Adrenal gland (tissue), 12 donors: ENCODE data around the gene AGBL4. TPM values are rescaled to one million over a fixed set of nuclear protein-coding genes. Genes with fewer than 3 reads are reported as not detected.

ENCODE experiments used
- DNase-seq, 7 donors: peaks; one replicate each; pipeline ENCODE4 v3.0.0-alpha.2; 2019 to 2020
- H3K27ac ChIP-seq, 5 donors: fragments of 200-600 bp; sonication (generic) in 4 of 5; 1 replicate in 3 of 5; 2 replicates in 2 of 5; pipeline versions ENCODE4 v1.5.1 to v1.8.0; 2016 to 2020; ENCODE audit warnings: mild to moderate bottlenecking in 1 of 5
- H3K27me3 ChIP-seq: fragments of 200-600 bp; 2 replicates; pipeline ENCODE4 v1.8.0; 2021
- H3K36me3 ChIP-seq, 2 donors: fragments of 200-600 bp; replicated peaks in 1 of 2; 1 replicate in 1 of 2; 2 replicates in 1 of 2; pipeline versions ENCODE4 v1.5.1 to v1.8.0; 2018 to 2022
- H3K4me1 ChIP-seq, 2 donors: fragments of 200-600 bp; replicated peaks in 1 of 2; 1 replicate in 1 of 2; 2 replicates in 1 of 2; pipeline versions ENCODE4 v1.5.1 to v1.8.0; 2018 to 2021
- H3K4me3 ChIP-seq, 4 donors: fragments of 200-600 bp; sonication (generic) in 3 of 4; one replicate each; pipeline ENCODE4 v1.5.1; 2016 to 2018
- H3K9me3 ChIP-seq, 3 donors: fragments of 200-600 bp; sonication (generic) in 1 of 3; replicated peaks in 1 of 3; 1 replicate in 2 of 3; 2 replicates in 1 of 3; pipeline versions ENCODE4 v1.5.1 to v1.8.0; 2016 to 2021
- POLR2A ChIP-seq, 2 donors: fragments of 450-650 bp; IDR thresholded peaks; one replicate each; pipeline ENCODE4 v1.6.1; 2017; ENCODE audit warnings: antibody characterized with exemption in 2 of 2, mild to moderate bottlenecking in 2 of 2, moderate library complexity in 1 of 2
- WGBS, 4 donors: extraction: QIAGEN DNeasy Blood & Tissue Kit in 2 of 4; methylation state at CpG; one replicate each; pipeline versions ENCODE4 v1.1.5 to v1.1.7; 2013 to 2017; 5-methylcytosine and 5-hydroxymethylcytosine counted together
- intact Hi-C, 2 donors: fragments of 100-400 bp; cut with DNase I; formaldehyde crosslinking; loops; one replicate each; pipeline versions ENCODE4 v1.14.1 to v1.15.0; 2022 to 2023
- polyA plus RNA-seq, 3 donors: library from polyadenylated mRNA; stranded (reverse); fragments of 200-250 nt in 2 of 3; fragments of 350-450 nt in 1 of 3; fragmentation: Illumina TruSeq in 1 of 3; extraction: RNeasy Lipid Tissue Mini Kit (QIAGEN cat#74804) in 1 of 3; gene quantifications; one replicate each; pipeline ENCODE4 v1.2.3, GENCODE V29; 2013 to 2014
- total RNA-seq, 9 donors: library from RNA; depleted of rRNA in 4 of 9; stranded (reverse); fragments of >200 nt in 4 of 9; fragments of 120-200 nt in 1 of 9; fragmentation: NEBNext Ultra II Directional in 1 of 9; extraction: Animal tissue kit (Norgen Biotek cat#: 25700) in 1 of 9; gene quantifications; one replicate each; pipeline versions ENCODE4 v1.1.0 to v1.2.4, GENCODE V29; 2013 to 2023
- TF ChIP-seq, protein P1 (sequence below), 6 experiments: fragments of 450-650 bp in 4 of 6; fragments of 200-600 bp in 2 of 6; sonication (generic) in 1 of 6; IDR thresholded peaks; 1 replicate in 5 of 6; 2 replicates in 1 of 6; pipeline versions ENCODE4 v1.5.1 to v1.8.0; 2016 to 2021; ENCODE audit warnings: antibody characterized with exemption in 6 of 6, mild to moderate bottlenecking in 2 of 6, moderate library complexity in 1 of 6
- donor health status: healthy with polysubstance abuse.
- donor health status: Bipolar disorder and iron deficiency.
- donor health status: DM: yes; HTN: yes; CAD: no.
- donor health status: DM: no; HTN: no; CAD: no.
- donor health status: DM: no; HTN: no; CAD: no.
- donor health status: DM: yes; HTN: yes; CAD: no.

Gene AGBL4
- total and polyA plus RNA-seq, 12 donors, result 0.10 to 1.9 (median 0.80) TPM; not detected in 2

DNA sequence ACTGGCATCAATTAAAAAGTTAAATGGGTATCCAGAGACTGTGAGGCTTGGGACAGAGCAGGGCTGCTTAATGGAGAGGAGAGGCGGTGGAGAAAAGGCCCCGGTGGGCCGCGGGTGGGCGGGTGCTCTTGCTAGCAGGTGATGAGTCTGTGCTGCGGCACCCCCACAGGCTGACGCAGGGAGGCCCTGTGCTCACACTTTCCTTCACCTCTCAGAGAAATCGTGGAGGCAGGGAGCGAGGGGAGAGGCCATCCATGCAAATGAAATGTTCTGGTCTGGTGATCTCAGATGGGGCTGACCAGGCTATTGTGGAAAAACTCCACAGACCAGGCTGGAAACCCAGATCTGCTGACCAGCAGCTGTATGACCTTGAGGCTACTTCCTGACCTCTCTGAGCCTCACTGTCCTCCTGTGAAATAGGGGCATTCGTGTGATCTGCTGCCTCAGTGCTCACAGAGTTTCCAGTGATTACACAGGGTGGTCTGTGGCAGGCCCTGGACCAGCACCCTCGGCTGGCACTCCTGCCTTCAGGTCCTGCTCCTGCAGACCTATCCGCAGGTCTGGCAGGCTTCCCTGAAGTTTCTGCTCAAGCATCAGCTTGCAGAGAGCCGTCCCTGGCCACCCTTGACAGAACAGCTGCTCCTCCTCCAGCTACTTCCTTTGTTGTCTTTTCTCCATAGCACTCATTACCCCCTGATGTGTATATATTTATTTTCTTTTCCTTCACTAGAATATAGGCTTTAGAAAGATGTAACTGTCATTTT, 1336.3 kb downstream of the AGBL4 start:
- no peak overlapping the region for H3K4me3 ChIP-seq
- TF ChIP-seq, protein P1, sequence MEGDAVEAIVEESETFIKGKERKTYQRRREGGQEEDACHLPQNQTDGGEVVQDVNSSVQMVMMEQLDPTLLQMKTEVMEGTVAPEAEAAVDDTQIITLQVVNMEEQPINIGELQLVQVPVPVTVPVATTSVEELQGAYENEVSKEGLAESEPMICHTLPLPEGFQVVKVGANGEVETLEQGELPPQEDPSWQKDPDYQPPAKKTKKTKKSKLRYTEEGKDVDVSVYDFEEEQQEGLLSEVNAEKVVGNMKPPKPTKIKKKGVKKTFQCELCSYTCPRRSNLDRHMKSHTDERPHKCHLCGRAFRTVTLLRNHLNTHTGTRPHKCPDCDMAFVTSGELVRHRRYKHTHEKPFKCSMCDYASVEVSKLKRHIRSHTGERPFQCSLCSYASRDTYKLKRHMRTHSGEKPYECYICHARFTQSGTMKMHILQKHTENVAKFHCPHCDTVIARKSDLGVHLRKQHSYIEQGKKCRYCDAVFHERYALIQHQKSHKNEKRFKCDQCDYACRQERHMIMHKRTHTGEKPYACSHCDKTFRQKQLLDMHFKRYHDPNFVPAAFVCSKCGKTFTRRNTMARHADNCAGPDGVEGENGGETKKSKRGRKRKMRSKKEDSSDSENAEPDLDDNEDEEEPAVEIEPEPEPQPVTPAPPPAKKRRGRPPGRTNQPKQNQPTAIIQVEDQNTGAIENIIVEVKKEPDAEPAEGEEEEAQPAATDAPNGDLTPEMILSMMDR (IDR thresholded peaks at IDR 0.05), result no peak
- TF ChIP-seq POLR2A (IDR thresholded peaks at IDR 0.05), result no peak
- H3K27me3 ChIP-seq, result no peaks in the 10 kb centered on the region
- intact Hi-C loops, result no loop called here
- no peaks in the 10 kb centered on the region for H3K36me3 ChIP-seq
- no peak overlapping the region for H3K27ac ChIP-seq
- no peaks in the 10 kb centered on the region for H3K9me3 ChIP-seq
- 70 to 80% (median 72%) methylated on average over 13 of the region's 13 CpGs for WGBS, 4 donors
- peak in 1 of 7 donors; percentile 54 for DNase-seq
- no peaks in the 10 kb centered on the region for H3K4me1 ChIP-seq

DNA sequence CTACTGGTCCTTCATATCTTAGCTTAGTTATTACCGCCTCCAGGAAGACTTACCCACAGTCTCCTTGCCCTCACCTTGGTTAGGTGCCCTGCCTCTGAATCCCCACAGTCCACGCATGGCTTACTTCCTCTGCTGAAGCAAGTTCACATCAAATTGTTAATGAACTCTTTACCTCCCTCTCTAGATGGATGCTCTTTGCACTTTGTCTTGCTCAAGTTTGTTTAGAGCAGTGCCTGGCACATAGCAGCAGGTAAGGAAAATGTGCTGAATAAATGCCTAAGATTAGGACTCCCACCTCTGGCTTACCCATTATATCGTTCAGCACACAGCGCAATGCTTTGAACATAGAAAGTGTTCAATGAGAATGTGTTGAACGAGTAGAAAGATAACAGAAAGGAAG, 1337.6 kb downstream of the AGBL4 start:
- Histone ChIP-seq H3K9me3 (no peaks in the 10 kb centered on the region), H3K4me3 (no peak overlapping the region), H3K36me3 (no peaks in the 10 kb centered on the region), H3K27me3 (no peaks in the 10 kb centered on the region), H3K27ac (no peak overlapping the region), H3K4me1 (peaks cover 3 to 4% of the 10 kb centered on the region in 2 donors)
- intact Hi-C loops, result no loop called here
- WGBS, 4 donors, result 89 to 94% (median 92%) methylated on average over 5 of the region's 5 CpGs
- no peak for DNase-seq
- TF ChIP-seq POLR2A (IDR thresholded peaks at IDR 0.05), result no peak
- TF ChIP-seq, protein P1 (IDR thresholded peaks at IDR 0.05), result no peak

DNA sequence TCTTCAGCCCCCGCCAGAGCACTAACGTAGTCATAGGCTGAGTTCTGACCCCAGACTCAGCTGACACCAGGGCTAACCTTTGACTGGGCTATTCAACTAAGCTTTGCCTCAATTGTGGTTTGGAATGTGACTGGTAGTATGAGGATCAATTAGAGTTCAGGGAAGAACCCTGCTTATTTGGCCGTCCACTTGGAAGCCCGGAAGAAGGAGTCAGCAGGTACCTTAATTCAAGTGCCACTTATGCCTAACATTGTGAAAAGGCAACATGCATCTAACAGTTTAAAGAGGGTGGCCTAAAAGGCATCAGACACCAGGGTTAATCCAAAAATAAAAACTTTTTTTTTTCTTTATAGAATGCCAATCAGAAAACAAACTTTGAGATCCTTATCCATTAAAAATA, 1339.4 kb downstream of the AGBL4 start:
- Histone ChIP-seq H3K9me3 (no peaks in the 10 kb centered on the region), H3K4me1 (peaks cover 19% of the 10 kb centered on the region in 2 donors), H3K36me3 (no peaks in the 10 kb centered on the region), H3K27ac (peak overlapping the region in 1 of 5 donors; percentile 27), H3K4me3 (no peak overlapping the region), H3K27me3 (no peaks in the 10 kb centered on the region)
- intact Hi-C loops, result no loop called here
- TF ChIP-seq, protein P1 (IDR thresholded peaks at IDR 0.05), result no peak
- TF ChIP-seq POLR2A (IDR thresholded peaks at IDR 0.05), result no peak
- DNase-seq, result no peak
- 88 to 99% (median 95%) methylated on average over 4 of the region's 4 CpGs for WGBS, 4 donors

DNA sequence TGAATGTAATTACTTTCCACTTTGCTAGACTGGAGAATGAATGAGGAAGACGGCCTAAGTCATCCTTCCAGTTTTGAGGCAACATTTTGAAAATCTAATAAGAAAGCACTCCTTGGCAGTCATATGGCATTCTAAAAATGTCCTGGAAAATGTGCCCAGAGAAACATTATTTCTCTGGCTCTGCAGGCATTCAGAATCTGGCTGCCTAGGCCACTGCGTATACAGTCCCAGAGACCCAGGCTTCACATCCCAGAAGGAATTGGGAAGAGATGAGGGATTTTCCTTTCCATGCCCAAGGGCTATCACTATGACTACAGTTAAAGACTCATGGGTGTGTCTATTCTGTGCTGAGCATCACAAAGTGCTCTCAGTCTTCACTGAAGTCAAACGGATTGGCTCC, 1339.9 kb downstream of the AGBL4 start:
- Histone ChIP-seq H3K27me3 (no peaks in the 10 kb centered on the region), H3K27ac (peak overlapping the region in 1 of 5 donors; percentile 27), H3K9me3 (no peaks in the 10 kb centered on the region), H3K4me3 (no peak overlapping the region), H3K4me1 (peaks cover 19% of the 10 kb centered on the region in 2 donors), H3K36me3 (no peaks in the 10 kb centered on the region)
- intact Hi-C loops, result loop anchor here in 1 of 2 donors (1.0 kb wide), 1 partner anchor 17 kb away; no protein-coding TSS in a partner anchor
- WGBS, 4 donors, result 71 to 92% (median 87%) methylated on average over 3 of the region's 3 CpGs
- DNase-seq, result no peak
- TF ChIP-seq POLR2A (IDR thresholded peaks at IDR 0.05), result no peak
- TF ChIP-seq, protein P1 (IDR thresholded peaks at IDR 0.05), result no peak
